Stomach (tissue), 4 donors: ENCODE data around the gene TP73.

Experiments used
- CTCF ChIP-seq, 7 experiments: fragments of 450-650 bp in 4 of 7; fragments of 200-600 bp in 3 of 7; sonication (generic) in 3 of 7; IDR thresholded peaks; one replicate each; pipeline ENCODE4 v1.5.1; 2016 to 2019; ENCODE audit warnings: antibody characterized with exemption in 7 of 7, control low read depth in 2 of 7, mild to moderate bottlenecking in 1 of 7
- EP300 ChIP-seq: sonication (generic); formaldehyde crosslinking; IDR thresholded peaks from one replicate; pipeline ENCODE4 v1.6.1; 2017; ENCODE audit warnings: antibody characterized with exemption
- POLR2A ChIP-seq, 4 donors: fragments of 450-650 bp; IDR thresholded peaks; one replicate each; pipeline ENCODE4 v1.6.1; 2016; ENCODE audit warnings: antibody characterized with exemption in 4 of 4, control low read depth in 2 of 4, mild to moderate bottlenecking in 1 of 4, moderate library complexity in 1 of 4
- POLR2AphosphoS5 ChIP-seq, 3 donors: sonication (generic); formaldehyde crosslinking; IDR thresholded peaks; one replicate each; pipeline ENCODE4 v1.6.1; 2016; ENCODE audit warnings: antibody characterized with exemption in 3 of 3

GRCh38 chr1:3654549-3655281 is 2.4 kb downstream of the TP73 start:
- TF ChIP-seq POLR2AphosphoS5 (IDR thresholded peaks at IDR 0.05) (no peak), POLR2A (IDR thresholded peaks at IDR 0.05) (no peak), CTCF (IDR thresholded peaks at IDR 0.05) (no peak), EP300 (no peak)
